Sigmoid colon (tissue), 4 donors: ENCODE measurements around the gene HAO2.

Experiments
- POLR2A ChIP-seq, 2 donors: fragments of 450-650 bp; IDR thresholded peaks; one replicate each; pipeline ENCODE4 v1.6.1; 2016; ENCODE audit warnings: antibody characterized with exemption in 2 of 2, mild to moderate bottlenecking in 2 of 2, moderate library complexity in 2 of 2
- POLR2AphosphoS5 ChIP-seq, 4 donors: sonication (generic); formaldehyde crosslinking; IDR thresholded peaks; one replicate each; pipeline ENCODE4 v1.6.1; 2017; ENCODE audit warnings: antibody characterized with exemption in 4 of 4
- TF ChIP-seq, protein P1 (sequence below), 4 experiments: fragments of 450-650 bp in 3 of 4; fragments of 200-600 bp in 1 of 4; IDR thresholded peaks; one replicate each; pipeline ENCODE4 v1.5.1; 2016 to 2019; ENCODE audit warnings: antibody characterized with exemption in 4 of 4, mild to moderate bottlenecking in 3 of 4, moderate library complexity in 2 of 4

DNA sequence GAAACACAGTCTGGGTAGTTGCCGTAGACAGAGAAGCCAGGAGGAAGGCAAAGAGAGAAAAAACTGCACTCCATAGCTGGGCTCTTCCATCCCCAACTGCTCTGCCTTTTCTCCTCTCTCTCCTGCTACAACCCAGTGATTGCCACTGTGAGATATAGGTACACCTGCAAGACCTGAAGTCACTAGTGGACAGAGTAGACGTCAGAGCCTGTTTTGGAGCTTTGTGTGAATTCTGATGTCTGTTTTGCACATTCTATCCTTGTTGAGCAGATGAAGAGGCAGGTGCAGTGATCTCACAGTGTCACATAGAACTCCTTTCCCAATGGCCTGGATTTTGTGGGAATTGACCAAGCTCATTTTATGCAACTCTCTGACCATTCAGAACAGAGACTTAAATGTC, 2.2 kb downstream of the HAO2 start:
- TF ChIP-seq POLR2A (IDR thresholded peaks at IDR 0.05) (no peak), POLR2AphosphoS5 (IDR thresholded peaks at IDR 0.05) (no peak)
- TF ChIP-seq, protein P1, sequence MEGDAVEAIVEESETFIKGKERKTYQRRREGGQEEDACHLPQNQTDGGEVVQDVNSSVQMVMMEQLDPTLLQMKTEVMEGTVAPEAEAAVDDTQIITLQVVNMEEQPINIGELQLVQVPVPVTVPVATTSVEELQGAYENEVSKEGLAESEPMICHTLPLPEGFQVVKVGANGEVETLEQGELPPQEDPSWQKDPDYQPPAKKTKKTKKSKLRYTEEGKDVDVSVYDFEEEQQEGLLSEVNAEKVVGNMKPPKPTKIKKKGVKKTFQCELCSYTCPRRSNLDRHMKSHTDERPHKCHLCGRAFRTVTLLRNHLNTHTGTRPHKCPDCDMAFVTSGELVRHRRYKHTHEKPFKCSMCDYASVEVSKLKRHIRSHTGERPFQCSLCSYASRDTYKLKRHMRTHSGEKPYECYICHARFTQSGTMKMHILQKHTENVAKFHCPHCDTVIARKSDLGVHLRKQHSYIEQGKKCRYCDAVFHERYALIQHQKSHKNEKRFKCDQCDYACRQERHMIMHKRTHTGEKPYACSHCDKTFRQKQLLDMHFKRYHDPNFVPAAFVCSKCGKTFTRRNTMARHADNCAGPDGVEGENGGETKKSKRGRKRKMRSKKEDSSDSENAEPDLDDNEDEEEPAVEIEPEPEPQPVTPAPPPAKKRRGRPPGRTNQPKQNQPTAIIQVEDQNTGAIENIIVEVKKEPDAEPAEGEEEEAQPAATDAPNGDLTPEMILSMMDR (IDR thresholded peaks at IDR 0.05) = no peak
